Naive thymus-derived CD4-positive, alpha-beta T cell (primary cell): Measurements from ENCODE around the gene DKC1. TPM values are rescaled to one million over a fixed set of nuclear protein-coding genes. Genes with fewer than 3 reads are reported as not detected.

Experiments
- ATAC-seq: fragments of 150-1000 bp; cut with Tn5 transposase; 2 replicates; pipeline ENCODE4 v1.10.0; 2021; ENCODE audit warnings: mild to moderate bottlenecking, moderate library complexity
- CTCF ChIA-PET: fragments of 350-600 bp; sonication (Branson Sonifier 250); formaldehyde crosslinking; loops from one replicate; lab custom pipeline; 2021; ENCODE audit warnings: antibody characterized with exemption; lab: Charles Lee
- POLR2A ChIA-PET: fragments of 350-600 bp; sonication (Branson Sonifier 250); formaldehyde crosslinking; loops from one replicate; lab custom pipeline; 2021; ENCODE audit warnings: antibody characterized with exemption, inconsistent platforms; lab: Charles Lee
- DNase-seq, 9 donors: peaks; one replicate each; pipeline versions ENCODE4 v3.0.0 to v3.0.0-alpha.2; 2020 to 2022; ENCODE audit warnings: mixed read lengths in 1 of 9
- H3K27ac ChIP-seq: one replicate; pipeline ENCODE4 v1.7.0; 2013; ENCODE audit warnings: mild to moderate bottlenecking, low read depth, low read length, moderate library complexity
- H3K27me3 ChIP-seq, 2 donors: one replicate each; pipeline ENCODE4 v1.7.0; 2013; ENCODE audit warnings: low read length in 2 of 2, mild to moderate bottlenecking in 2 of 2, moderate library complexity in 2 of 2; ENCODE audit not compliant: control insufficient read depth in 2 of 2, insufficient read depth in 2 of 2
- H3K36me3 ChIP-seq, 3 experiments: 1 replicate in 2 of 3; 2 replicates in 1 of 3; pipeline ENCODE4 v1.7.0; 2013; ENCODE audit warnings: low read length in 3 of 3, mild to moderate bottlenecking in 3 of 3, moderate library complexity in 1 of 3; ENCODE audit not compliant: insufficient read depth in 3 of 3, control insufficient read depth in 2 of 3
- H3K4me1 ChIP-seq, 2 donors: one replicate each; pipeline ENCODE4 v1.7.0; 2013; ENCODE audit warnings: low read length in 2 of 2, mild to moderate bottlenecking in 2 of 2, moderate library complexity in 1 of 2; ENCODE audit not compliant: control insufficient read depth in 2 of 2, insufficient read depth in 2 of 2
- H3K4me3 ChIP-seq: 2 replicates; pipeline ENCODE4 v1.7.0; 2013; ENCODE audit warnings: mild to moderate bottlenecking, low read length
- H3K9me3 ChIP-seq, 3 experiments: 1 replicate in 2 of 3; 2 replicates in 1 of 3; pipeline ENCODE4 v1.7.0; 2013; ENCODE audit warnings: low read length in 3 of 3; ENCODE audit not compliant: control insufficient read depth in 2 of 3
- H3K27ac Mint-ChIP-seq, 9 donors: one replicate each; pipeline ENCODE4 v1.8.0; 2020 to 2022; ENCODE audit warnings: mixed read lengths in 9 of 9, mild to moderate bottlenecking in 8 of 9, moderate library complexity in 5 of 9, inconsistent platforms in 2 of 9
- H3K27me3 Mint-ChIP-seq, 5 donors: one replicate each; pipeline ENCODE4 v1.8.0; 2021 to 2022; ENCODE audit warnings: mixed read lengths in 5 of 5, mild to moderate bottlenecking in 1 of 5
- H3K36me3 Mint-ChIP-seq, 5 donors: one replicate each; pipeline ENCODE4 v1.8.0; 2020 to 2022; ENCODE audit warnings: mixed read lengths in 5 of 5, mild to moderate bottlenecking in 3 of 5, inconsistent platforms in 1 of 5
- H3K4me1 Mint-ChIP-seq, 7 donors: one replicate each; pipeline ENCODE4 v1.8.0; 2020 to 2022; ENCODE audit warnings: mixed read lengths in 7 of 7, mild to moderate bottlenecking in 3 of 7, inconsistent platforms in 1 of 7
- H3K4me3 Mint-ChIP-seq, 10 donors: one replicate each; pipeline ENCODE4 v1.8.0; 2020 to 2022; ENCODE audit warnings: mild to moderate bottlenecking in 10 of 10, mixed read lengths in 10 of 10, moderate library complexity in 6 of 10, inconsistent platforms in 2 of 10
- H3K9me3 Mint-ChIP-seq, 11 donors: one replicate each; pipeline ENCODE4 v1.8.0; 2020 to 2022; ENCODE audit warnings: mixed read lengths in 11 of 11, mild to moderate bottlenecking in 4 of 11, inconsistent platforms in 1 of 11, moderate library complexity in 1 of 11
- intact Hi-C, 2 donors: fragments of 100-400 bp; cut with micrococcal nuclease; formaldehyde crosslinking; loops; one replicate each; pipeline ENCODE4 v1.15.1; 2023
- polyA plus RNA-seq, 2 donors: library from polyadenylated mRNA; unstranded; fragments of 300-500 nt; fragmentation: Illumina TruSeq; gene quantifications; one replicate each; pipeline ENCODE4 v1.2.3, GENCODE V29; 2021
- total RNA-seq, 6 experiments: library from RNA in 5 of 6; stranded (reverse) in 5 of 6; gene quantifications; 1 replicate in 5 of 6; 2 replicates in 1 of 6; pipeline ENCODE4 v1.2.3 and lab custom pipeline; 2021 to 2026

Gene DKC1
- total and polyA plus RNA-seq, 7 experiments from 2014 or later, result 35.4 to 75.0 (median 64.9) TPM

DNA sequence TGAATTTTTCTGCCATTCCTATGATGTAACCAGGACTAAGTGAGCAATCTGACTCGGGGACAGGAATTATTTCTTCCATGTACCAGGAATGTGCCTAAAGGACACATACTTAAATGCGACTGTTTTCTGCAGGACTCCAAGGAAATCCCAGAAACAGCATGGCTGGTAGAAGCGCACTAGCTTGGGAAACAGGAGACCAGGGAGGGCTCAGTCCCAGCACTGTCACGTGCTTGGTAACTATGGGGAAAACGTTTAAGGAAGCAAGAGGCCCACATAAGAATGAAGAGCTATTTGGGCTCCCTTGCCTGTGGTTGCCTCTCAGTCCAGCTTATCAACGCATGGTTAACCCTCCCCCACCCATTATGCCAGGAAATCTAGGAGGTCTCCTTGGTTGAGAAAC is 23.1 kb downstream of the DKC1 start:
- peaks cover 0 to 2% (median 0%) of the 10 kb centered on the region in 11 donors for H3K9me3 Mint-ChIP-seq
- Histone ChIP-seq H3K36me3 (no peaks in the 10 kb centered on the region), H3K4me1 (no peaks in the 10 kb centered on the region), H3K4me3 (no peak overlapping the region), H3K27me3 (no peaks in the 10 kb centered on the region), H3K27ac (no peak overlapping the region), H3K9me3 (no peaks in the 10 kb centered on the region)
- H3K27ac Mint-ChIP-seq, result no peak overlapping the region
- intact Hi-C loops, result no loop called here
- ATAC-seq, result no peak
- no peak overlapping the region for H3K4me3 Mint-ChIP-seq
- H3K27me3 Mint-ChIP-seq, result no peaks in the 10 kb centered on the region
- POLR2A ChIA-PET, result no interaction called here
- H3K4me1 Mint-ChIP-seq, result peaks cover 11 to 30% (median 17%) of the 10 kb centered on the region in 7 donors
- CTCF ChIA-PET, result no interaction called here
- peaks cover 0 to 45% (median 8%) of the 10 kb centered on the region in 5 donors for H3K36me3 Mint-ChIP-seq
- no peak for DNase-seq

DNA sequence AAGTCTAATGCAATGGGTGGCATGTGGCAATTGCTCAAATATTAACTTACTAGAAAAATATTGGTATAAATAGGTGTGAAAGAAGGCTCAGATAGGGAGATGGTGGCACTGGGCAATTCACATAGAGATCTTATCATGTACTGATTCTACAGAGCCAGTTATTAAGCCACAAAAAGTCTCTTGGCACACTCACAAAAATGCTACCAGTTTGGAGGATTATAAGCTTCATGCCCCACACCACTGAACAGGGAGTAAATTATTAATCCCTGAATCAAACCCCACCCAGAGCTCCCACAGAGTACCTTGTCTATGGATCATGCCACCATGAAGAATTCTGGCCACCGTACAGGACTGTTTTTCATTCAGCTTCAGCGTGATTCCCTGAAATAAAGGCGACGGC is 28.8 kb downstream of the DKC1 start:
- intact Hi-C loops, result no loop called here
- ATAC-seq, result no peak
- Histone ChIP-seq H3K9me3 (no peaks in the 10 kb centered on the region), H3K4me3 (no peak overlapping the region), H3K27ac (no peak overlapping the region), H3K27me3 (no peaks in the 10 kb centered on the region), H3K36me3 (no peaks in the 10 kb centered on the region), H3K4me1 (no peaks in the 10 kb centered on the region)
- H3K9me3 Mint-ChIP-seq, result no peaks in the 10 kb centered on the region
- ChIA-PET POLR2A (no interaction called here), CTCF (interaction anchor here (0.6 kb wide), 1 partner anchor 64 kb away, joined by 3 read pairs; no protein-coding TSS in a partner anchor)
- peaks cover 0 to 26% (median 9%) of the 10 kb centered on the region in 5 donors for H3K36me3 Mint-ChIP-seq
- no peak overlapping the region for H3K27ac Mint-ChIP-seq
- DNase-seq, result no peak
- peaks cover 0 to 13% (median 4%) of the 10 kb centered on the region in 7 donors for H3K4me1 Mint-ChIP-seq
- H3K4me3 Mint-ChIP-seq, result no peak overlapping the region
- no peaks in the 10 kb centered on the region for H3K27me3 Mint-ChIP-seq

DNA sequence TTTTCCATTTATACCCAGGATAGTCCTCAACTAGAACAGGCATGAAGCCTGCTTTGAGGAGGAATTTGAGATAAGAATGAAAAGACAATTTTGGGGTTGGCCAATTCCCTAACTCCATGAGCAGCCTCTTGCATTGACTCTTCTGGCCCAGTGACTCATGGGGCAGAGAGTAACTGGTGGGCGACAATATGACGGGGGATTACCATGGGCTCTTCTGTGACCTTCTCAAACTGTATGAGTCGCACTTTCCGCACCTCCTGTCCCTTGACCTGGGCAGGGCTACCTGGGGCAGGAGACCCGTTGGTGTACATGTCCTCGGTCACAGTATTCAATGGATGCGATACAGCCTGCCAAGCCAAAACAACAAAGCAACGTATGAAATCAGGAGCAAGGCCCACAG is 29.3 kb downstream of the DKC1 start:
- no peaks in the 10 kb centered on the region for H3K27me3 Mint-ChIP-seq
- H3K4me3 Mint-ChIP-seq, result no peak overlapping the region
- ChIA-PET POLR2A (interaction anchor here (1.1 kb wide), 1 partner anchor 26 kb away, joined by 3 read pairs; no protein-coding TSS in a partner anchor), CTCF (interaction anchor here (0.6 kb wide), 1 partner anchor 63 kb away, joined by 3 read pairs; no protein-coding TSS in a partner anchor)
- Histone ChIP-seq H3K27me3 (no peaks in the 10 kb centered on the region), H3K36me3 (no peaks in the 10 kb centered on the region), H3K27ac (no peak overlapping the region), H3K9me3 (no peaks in the 10 kb centered on the region), H3K4me1 (no peaks in the 10 kb centered on the region), H3K4me3 (no peak overlapping the region)
- intact Hi-C loops, result no loop called here
- H3K9me3 Mint-ChIP-seq, result no peaks in the 10 kb centered on the region
- peaks cover 0 to 17% (median 4%) of the 10 kb centered on the region in 7 donors for H3K4me1 Mint-ChIP-seq
- H3K27ac Mint-ChIP-seq, result no peak overlapping the region
- ATAC-seq (no peak), DNase-seq (no peak)
- peaks cover 0 to 28% (median 9%) of the 10 kb centered on the region in 5 donors for H3K36me3 Mint-ChIP-seq

DNA sequence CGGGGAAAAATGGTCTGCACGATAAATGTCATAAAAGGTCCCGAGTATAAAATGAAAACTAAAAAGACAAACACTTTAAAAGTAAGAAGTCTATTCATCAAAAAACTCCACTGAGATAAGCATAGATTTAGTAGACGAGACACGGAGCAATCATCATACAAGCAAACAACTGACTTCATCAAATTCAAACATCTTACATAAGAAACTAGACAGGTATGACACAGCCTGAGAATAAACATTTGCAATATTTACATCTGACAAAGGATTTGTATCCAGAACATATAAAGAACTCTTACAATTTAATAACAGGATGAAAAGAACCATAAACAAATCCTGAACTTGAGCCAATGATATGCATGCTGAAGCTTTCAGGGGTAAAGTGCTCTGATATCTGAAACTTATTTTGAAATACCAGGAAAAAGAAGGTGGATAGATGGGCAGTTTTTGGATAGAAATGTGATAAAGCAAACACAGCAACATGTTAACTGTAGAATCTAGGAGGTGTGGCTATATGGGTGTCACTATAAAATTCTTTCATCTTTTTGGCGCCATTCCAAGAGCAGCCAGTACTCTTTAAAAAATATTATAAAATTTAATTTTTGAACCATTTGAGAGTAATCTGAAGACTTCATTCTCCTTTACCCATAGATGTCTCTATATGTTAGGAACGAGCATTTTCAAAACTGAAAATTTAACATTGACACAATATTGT is 30.6 kb downstream of the DKC1 start:
- ATAC-seq (no peak), DNase-seq (no peak)
- Histone ChIP-seq H3K27me3 (no peaks in the 10 kb centered on the region), H3K27ac (no peak overlapping the region), H3K9me3 (no peaks in the 10 kb centered on the region), H3K4me3 (no peak overlapping the region), H3K4me1 (no peaks in the 10 kb centered on the region), H3K36me3 (no peaks in the 10 kb centered on the region)
- ChIA-PET POLR2A (interaction anchor here (2.2 kb wide), 1 partner anchor 10 kb away, joined by 9 read pairs; no protein-coding TSS in a partner anchor), CTCF (no interaction called here)
- H3K36me3 Mint-ChIP-seq, result peaks cover 0 to 27% (median 4%) of the 10 kb centered on the region in 5 donors
- no peak overlapping the region for H3K4me3 Mint-ChIP-seq
- no peaks in the 10 kb centered on the region for H3K9me3 Mint-ChIP-seq
- no peak overlapping the region for H3K27ac Mint-ChIP-seq
- intact Hi-C loops, result no loop called here
- no peaks in the 10 kb centered on the region for H3K27me3 Mint-ChIP-seq
- peaks cover 0 to 27% (median 5%) of the 10 kb centered on the region in 7 donors for H3K4me1 Mint-ChIP-seq

DNA sequence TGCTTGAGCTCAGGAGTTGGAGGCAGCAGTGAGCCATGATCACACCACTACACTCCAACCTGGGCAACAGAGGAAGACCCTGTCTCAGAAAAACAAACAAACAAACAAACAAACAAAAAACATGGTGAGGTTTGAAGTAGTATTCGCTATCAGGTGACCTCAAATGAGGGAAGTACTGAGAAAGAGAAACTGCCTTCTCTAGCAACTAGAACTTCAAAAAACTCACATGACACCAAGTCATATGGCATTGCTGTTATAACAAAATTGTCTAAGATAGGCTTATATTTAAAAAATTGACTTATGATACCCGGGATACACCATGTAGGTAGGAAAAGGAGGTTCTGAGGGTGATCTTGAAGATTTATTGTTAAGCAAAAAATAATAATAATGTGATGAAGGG is 32.4 kb downstream of the DKC1 start:
- Histone ChIP-seq H3K4me1 (peaks cover 0 to 12% of the 10 kb centered on the region in 2 donors), H3K9me3 (no peaks in the 10 kb centered on the region), H3K4me3 (no peak overlapping the region), H3K27me3 (no peaks in the 10 kb centered on the region), H3K36me3 (no peaks in the 10 kb centered on the region), H3K27ac (no peak overlapping the region)
- intact Hi-C loops, result no loop called here
- DNase-seq (no peak), ATAC-seq (no peak)
- CTCF ChIA-PET, result no interaction called here
- H3K36me3 Mint-ChIP-seq, result peaks cover 0 to 20% (median 3%) of the 10 kb centered on the region in 5 donors
- H3K4me1 Mint-ChIP-seq, result peaks cover 9 to 43% (median 19%) of the 10 kb centered on the region in 7 donors
- H3K4me3 Mint-ChIP-seq, result no peak overlapping the region
- H3K9me3 Mint-ChIP-seq, result no peaks in the 10 kb centered on the region
- H3K27me3 Mint-ChIP-seq, result no peaks in the 10 kb centered on the region
- POLR2A ChIA-PET, result interaction anchor here (2.2 kb wide), 1 partner anchor 12 kb away, joined by 9 read pairs; no protein-coding TSS in a partner anchor
- no peak overlapping the region for H3K27ac Mint-ChIP-seq

DNA sequence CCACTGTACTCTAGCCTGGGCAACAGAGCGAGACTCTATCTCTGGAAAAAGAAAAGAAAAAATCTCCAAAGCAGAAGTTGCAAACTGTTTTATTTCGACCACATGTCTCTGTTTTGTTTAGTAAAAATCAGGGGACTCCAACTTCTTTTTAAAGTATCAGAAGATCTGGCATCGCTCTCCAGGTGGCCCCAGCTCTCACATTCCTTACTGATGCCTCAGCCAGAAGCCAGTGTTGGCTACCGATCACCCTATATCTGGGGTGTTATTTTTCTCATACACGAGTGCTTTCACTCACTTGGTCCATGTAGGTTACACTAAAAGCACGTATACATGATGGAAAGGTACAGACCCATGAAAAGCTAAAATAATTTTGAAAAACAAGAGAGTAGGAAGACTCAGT is 34.3 kb downstream of the DKC1 start:
- peaks cover 0 to 12% (median 0%) of the 10 kb centered on the region in 5 donors for H3K36me3 Mint-ChIP-seq
- intact Hi-C loops, result no loop called here
- Histone ChIP-seq H3K27ac (no peak overlapping the region), H3K27me3 (no peaks in the 10 kb centered on the region), H3K9me3 (no peaks in the 10 kb centered on the region), H3K4me3 (no peak overlapping the region), H3K4me1 (peaks cover 0 to 28% of the 10 kb centered on the region in 2 donors), H3K36me3 (no peaks in the 10 kb centered on the region)
- peak overlapping the region in 2 of 9 donors; percentile 28 to 29 for H3K27ac Mint-ChIP-seq
- ATAC-seq (no peak), DNase-seq (no peak)
- H3K4me3 Mint-ChIP-seq, result no peak overlapping the region
- H3K4me1 Mint-ChIP-seq, result peaks cover 14 to 57% (median 34%) of the 10 kb centered on the region in 7 donors
- CTCF ChIA-PET, result no interaction called here
- no peaks in the 10 kb centered on the region for H3K27me3 Mint-ChIP-seq
- POLR2A ChIA-PET, result interaction anchor here (0.6 kb wide), 1 partner anchor 22 kb away, joined by 3 read pairs; no protein-coding TSS in a partner anchor
- H3K9me3 Mint-ChIP-seq, result no peaks in the 10 kb centered on the region
